ENCODE measurements around the gene SLC16A4.
A peak's percentile ranks its signal among the peaks of the same experiment; 100 is the strongest.

SLC16A4 gene

DNA sequence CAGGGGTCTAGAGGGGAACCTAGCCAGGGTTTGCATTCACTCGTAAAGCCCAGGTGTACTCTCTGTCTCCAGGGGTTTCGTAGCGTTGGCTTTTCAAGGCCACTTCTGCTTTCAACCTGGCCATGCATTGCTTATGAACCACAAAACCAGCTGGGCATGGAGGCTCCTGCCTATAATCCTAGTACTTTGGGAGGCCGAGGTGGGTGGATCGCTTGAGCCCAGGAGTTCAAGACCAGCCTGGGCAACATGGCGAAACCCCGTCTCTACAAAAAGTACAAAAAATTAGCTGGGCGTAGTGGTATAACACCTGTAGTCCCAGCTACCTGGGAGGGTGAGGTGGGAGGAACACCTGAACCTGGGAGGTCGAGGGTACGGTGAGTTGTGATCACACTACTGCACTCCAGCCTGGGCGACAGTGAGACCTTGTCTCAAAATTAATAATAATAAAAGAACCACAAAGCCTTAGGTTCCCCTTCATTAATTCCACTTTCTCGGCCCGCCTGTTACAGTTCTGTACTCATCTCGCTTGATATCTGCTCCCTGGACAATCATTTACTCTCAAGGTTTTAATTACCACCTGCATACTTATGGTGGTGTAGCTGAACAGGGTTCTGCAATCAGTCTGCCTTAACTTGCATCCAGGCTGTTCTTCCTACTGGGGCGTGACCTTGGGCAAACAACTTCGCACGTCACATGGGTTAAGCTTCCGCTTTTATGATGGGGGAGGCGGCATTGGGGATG is 6.1 kb downstream of the SLC16A4 start:
- H3K36me3 ChIP-seq (ENCODE audit: insufficient read depth, low read length): peaks cover 3% of the 10 kb centered on the region
- H3K79me2 ChIP-seq (ENCODE audit: insufficient read depth, low read length): no peaks in the 10 kb centered on the region
- ATAC-seq (ENCODE audit: insufficient read depth, low read depth) (no peak), DNase-seq (no peak)
- H3K4me2 ChIP-seq (ENCODE audit: insufficient read depth, low read length): peak overlapping the region; percentile 58
- H3K27ac ChIP-seq (ENCODE audit: low read length): peak overlapping the region; percentile 76
- peaks cover 22% of the 10 kb centered on the region for H3K4me1 ChIP-seq (ENCODE audit: insufficient read depth, low read length)
- TF ChIP-seq EZH2 (IDR thresholded peaks at IDR 0.05; ENCODE audit: borderline replicate concordance, low read depth, low read length, severe bottlenecking): no peak
- TF ChIP-seq, protein P1, sequence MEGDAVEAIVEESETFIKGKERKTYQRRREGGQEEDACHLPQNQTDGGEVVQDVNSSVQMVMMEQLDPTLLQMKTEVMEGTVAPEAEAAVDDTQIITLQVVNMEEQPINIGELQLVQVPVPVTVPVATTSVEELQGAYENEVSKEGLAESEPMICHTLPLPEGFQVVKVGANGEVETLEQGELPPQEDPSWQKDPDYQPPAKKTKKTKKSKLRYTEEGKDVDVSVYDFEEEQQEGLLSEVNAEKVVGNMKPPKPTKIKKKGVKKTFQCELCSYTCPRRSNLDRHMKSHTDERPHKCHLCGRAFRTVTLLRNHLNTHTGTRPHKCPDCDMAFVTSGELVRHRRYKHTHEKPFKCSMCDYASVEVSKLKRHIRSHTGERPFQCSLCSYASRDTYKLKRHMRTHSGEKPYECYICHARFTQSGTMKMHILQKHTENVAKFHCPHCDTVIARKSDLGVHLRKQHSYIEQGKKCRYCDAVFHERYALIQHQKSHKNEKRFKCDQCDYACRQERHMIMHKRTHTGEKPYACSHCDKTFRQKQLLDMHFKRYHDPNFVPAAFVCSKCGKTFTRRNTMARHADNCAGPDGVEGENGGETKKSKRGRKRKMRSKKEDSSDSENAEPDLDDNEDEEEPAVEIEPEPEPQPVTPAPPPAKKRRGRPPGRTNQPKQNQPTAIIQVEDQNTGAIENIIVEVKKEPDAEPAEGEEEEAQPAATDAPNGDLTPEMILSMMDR (IDR thresholded peaks at IDR 0.05; ENCODE audit: borderline replicate concordance, extremely low read depth, low read length, poor library complexity, severe bottlenecking): no peak
- H4K20me1 ChIP-seq (ENCODE audit: insufficient read depth, low read length): no peaks in the 10 kb centered on the region
- no peak overlapping the region for H2AFZ ChIP-seq (ENCODE audit: low read depth, low read length)
- no peaks in the 10 kb centered on the region for H3K27me3 ChIP-seq (ENCODE audit: insufficient read depth, low read length, poor library complexity)
- H3K9me3 ChIP-seq (ENCODE audit: insufficient read depth, low read length, severe bottlenecking): no peaks in the 10 kb centered on the region
- no peak overlapping the region; the same call in 1 of the 2 replicates for H3K9ac ChIP-seq (ENCODE audit: low read depth, low read length)
- H3K4me3 ChIP-seq (ENCODE audit: low read depth in 1 of 2, low read length in 2 of 2): no peak overlapping the region

DNA sequence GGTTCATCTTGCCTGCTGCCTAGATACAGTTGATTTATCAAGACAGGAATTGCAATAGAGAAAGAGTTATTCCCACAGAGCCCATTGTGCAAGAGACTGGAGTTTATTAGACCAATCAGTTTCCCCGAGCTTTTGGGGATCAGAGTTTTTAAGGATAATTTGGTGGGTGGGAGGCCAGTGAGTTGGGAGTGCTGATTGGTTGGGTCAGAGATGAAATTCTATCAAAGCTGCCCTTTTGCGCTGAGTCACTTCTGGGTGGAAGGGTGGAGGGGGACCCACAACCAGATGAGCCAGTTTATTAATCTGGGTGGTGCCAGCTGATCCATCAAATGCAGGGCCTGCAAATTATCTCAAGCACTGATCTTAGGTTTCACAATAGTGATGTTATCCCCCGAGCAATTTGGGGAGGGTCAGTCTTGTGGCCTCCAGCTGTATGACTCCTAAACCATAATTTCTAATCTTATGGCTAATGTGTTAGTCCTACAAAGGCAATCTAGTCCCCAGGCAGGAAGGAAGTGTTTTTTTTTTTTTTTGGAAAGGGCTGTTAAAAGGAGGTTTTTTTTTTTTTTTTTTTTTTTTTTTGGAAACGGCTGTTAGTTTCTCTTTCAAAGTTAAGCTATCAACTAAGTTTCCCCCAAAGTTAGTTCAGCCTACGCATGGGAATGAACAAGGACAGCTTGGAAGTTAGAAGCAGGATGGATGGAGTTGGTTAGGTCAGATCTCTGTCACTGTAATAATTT is 7.4 kb downstream of the SLC16A4 start:
- Histone ChIP-seq H3K9me3 (ENCODE audit: insufficient read depth, low read length, severe bottlenecking) (no peaks in the 10 kb centered on the region), H3K4me3 (ENCODE audit: low read depth in 1 of 2, low read length in 2 of 2) (peak overlapping the region in 1 of 2 experiments; percentile 31; a peak in 2 of 4 replicates), H3K27ac (ENCODE audit: low read length) (peak overlapping the region; percentile 76), H3K4me2 (ENCODE audit: insufficient read depth, low read length) (peak overlapping the region; percentile 58), H3K9ac (ENCODE audit: low read depth, low read length) (peak overlapping the region; percentile 41), H3K27me3 (ENCODE audit: insufficient read depth, low read length, poor library complexity) (no peaks in the 10 kb centered on the region), H3K79me2 (ENCODE audit: insufficient read depth, low read length) (no peaks in the 10 kb centered on the region), H2AFZ (ENCODE audit: low read depth, low read length) (no peak overlapping the region; the same call in none of the 2 replicates), H4K20me1 (ENCODE audit: insufficient read depth, low read length) (no peaks in the 10 kb centered on the region), H3K4me1 (ENCODE audit: insufficient read depth, low read length) (peaks cover 22% of the 10 kb centered on the region), H3K36me3 (ENCODE audit: insufficient read depth, low read length) (peaks cover 9% of the 10 kb centered on the region)
- TF ChIP-seq EZH2 (IDR thresholded peaks at IDR 0.05; ENCODE audit: borderline replicate concordance, low read depth, low read length, severe bottlenecking): no peak
- TF ChIP-seq, protein P1 (IDR thresholded peaks at IDR 0.05; ENCODE audit: borderline replicate concordance, extremely low read depth, low read length, poor library complexity, severe bottlenecking): no peak
- DNase-seq (peak; percentile 46), ATAC-seq (ENCODE audit: insufficient read depth, low read depth) (peak; percentile 64)

DNA sequence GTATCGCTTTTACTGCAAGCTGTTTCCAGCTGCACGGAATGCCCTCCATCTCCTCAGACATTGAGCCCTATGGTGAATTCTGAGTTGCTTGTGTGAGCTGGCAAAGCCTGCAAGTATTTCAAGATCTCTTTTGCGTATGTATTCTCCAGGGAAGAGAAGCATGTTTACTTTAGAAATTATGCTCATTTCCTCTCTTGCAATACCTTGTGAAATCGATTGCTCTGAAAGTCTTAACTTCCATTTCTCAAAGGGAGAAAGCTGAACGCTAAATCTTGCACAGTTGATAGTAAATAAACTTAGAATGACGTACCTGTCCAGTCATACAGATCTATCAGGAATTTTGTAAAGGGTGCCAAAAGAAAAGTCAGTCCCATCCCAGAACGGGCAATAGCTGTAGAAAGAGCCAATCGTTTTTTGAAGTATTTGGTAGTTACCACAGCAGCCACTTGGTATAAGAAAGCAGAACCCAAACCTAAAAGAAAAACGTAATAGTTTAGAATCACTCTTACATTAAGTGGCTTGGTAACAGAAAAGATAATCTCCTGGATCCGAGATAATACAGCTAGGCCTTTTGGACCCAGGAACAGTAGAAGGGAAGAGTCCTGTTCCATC is 10.0 kb downstream of the SLC16A4 start:
- Histone ChIP-seq H3K9me3 (ENCODE audit: insufficient read depth, low read length, severe bottlenecking) (no peaks in the 10 kb centered on the region), H4K20me1 (ENCODE audit: insufficient read depth, low read length) (no peaks in the 10 kb centered on the region), H2AFZ (ENCODE audit: low read depth, low read length) (no peak overlapping the region), H3K79me2 (ENCODE audit: insufficient read depth, low read length) (no peaks in the 10 kb centered on the region), H3K4me2 (ENCODE audit: insufficient read depth, low read length) (no peak overlapping the region), H3K4me3 (ENCODE audit: low read depth in 1 of 2, low read length in 2 of 2) (no peak overlapping the region), H3K27me3 (ENCODE audit: insufficient read depth, low read length, poor library complexity) (no peaks in the 10 kb centered on the region), H3K4me1 (ENCODE audit: insufficient read depth, low read length) (peaks cover 22% of the 10 kb centered on the region), H3K9ac (ENCODE audit: low read depth, low read length) (no peak overlapping the region), H3K36me3 (ENCODE audit: insufficient read depth, low read length) (peaks cover 28% of the 10 kb centered on the region), H3K27ac (ENCODE audit: low read length) (no peak overlapping the region)
- DNase-seq (no peak), ATAC-seq (ENCODE audit: insufficient read depth, low read depth) (no peak)
- TF ChIP-seq, protein P1 (IDR thresholded peaks at IDR 0.05; ENCODE audit: borderline replicate concordance, extremely low read depth, low read length, poor library complexity, severe bottlenecking): no peak
- no peak for TF ChIP-seq EZH2 (IDR thresholded peaks at IDR 0.05; ENCODE audit: borderline replicate concordance, low read depth, low read length, severe bottlenecking)
